ENCODE data around the gene GAK. TPM values are rescaled to one million over a fixed set of nuclear protein-coding genes. Genes with fewer than 3 reads are reported as not detected.

Gene GAK
- total RNA-seq, 1 experiment from 2014 or later, result 57.1 TPM

DNA sequence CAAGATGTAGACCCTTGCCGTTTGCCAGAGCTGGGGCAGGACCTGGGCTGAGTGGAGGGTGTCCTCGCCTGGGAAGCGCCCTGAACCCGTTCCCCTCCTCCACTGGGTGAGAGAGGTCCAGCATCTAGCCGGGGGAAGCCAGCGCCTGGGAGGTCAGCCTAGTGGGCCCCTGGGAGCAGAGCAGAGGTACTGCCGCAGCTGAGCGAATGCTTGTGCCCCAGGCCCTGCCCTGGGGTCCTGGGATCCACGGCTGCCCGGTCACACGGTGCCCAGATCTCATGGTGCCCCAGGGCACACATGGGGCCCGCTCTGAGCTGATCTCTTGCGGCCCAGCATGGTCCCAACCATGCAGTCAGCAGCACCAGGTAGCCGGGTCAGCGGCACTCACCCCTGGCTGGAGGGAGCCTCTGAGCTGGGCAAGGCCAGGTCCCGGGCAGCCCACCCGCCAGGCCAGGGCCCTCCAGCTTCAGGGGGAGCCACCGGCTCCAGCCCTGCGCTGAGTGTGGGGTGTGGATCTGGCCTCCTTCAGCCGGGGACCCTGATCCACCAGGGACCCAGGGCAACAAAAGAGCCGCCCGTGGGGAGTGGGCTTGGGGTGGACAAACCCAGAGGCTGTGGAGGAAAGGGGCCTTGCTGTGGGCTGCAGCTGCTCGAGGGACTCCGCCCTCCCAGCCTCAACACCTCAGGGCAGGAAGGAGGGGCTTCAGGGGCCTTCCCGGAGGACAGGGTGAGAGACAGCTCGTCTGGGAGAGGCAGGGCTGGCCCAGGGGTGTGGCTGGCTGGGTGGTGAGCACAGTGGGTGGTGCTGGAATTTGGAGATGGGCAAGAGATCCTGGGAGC is 102.1 kb downstream of the GAK start:
- no peak overlapping the region for H3K4me3 ChIP-seq
- H3K27me3 ChIP-seq, result peaks cover 2% of the 10 kb centered on the region; the same call in 1 of the 2 replicates
- no peaks in the 10 kb centered on the region for H3K36me3 ChIP-seq
- DNase-seq, result no peak
- no peaks in the 10 kb centered on the region for H3K9me3 ChIP-seq

- no peak for DNase-seq
- Histone ChIP-seq H3K27me3 (peaks cover 8% of the 10 kb centered on the region; the same call in 1 of the 2 replicates), H3K4me3 (no peak overlapping the region), H3K36me3 (no peaks in the 10 kb centered on the region), H3K9me3 (no peaks in the 10 kb centered on the region)
Observed at GRCh38 chr4:829291-829690, 102.8 kb downstream of the GAK start.

DNA sequence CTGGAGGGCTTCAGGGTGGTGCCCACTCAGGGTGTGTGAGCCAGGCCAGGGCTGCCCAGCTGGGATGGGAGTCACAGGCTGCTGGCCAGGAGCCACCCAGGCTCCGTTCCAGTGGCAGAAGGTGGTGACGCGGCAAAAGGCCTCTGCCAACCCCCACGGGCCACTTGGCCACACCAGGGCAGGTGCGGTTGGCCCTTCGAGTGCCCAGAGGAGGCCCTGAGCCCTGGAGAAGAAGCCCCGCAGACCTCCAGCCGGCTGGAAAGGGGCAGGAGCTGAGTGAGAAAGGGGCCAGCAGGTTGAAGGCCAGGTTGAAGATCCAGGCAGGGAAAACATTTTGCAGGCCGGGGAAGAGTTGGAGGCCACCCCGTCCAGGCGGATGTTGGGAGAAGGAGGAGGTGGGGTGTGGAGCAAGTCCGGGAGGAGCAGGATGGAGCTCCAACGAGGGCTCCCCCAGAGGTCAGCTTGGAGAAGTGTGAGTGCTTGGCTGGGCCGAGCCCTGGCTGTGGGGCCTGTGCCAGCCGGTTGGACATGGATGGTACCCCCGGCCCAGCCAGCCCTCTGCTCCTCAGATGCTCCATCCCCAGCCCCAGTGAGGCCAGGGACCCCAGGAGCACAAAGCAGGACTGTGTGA is 103.4 kb downstream of the GAK start:
- Histone ChIP-seq H3K36me3 (no peaks in the 10 kb centered on the region), H3K27me3 (peaks cover 8% of the 10 kb centered on the region; the same call in 1 of the 2 replicates), H3K9me3 (no peaks in the 10 kb centered on the region), H3K4me3 (no peak overlapping the region)
- no peak for DNase-seq

DNA sequence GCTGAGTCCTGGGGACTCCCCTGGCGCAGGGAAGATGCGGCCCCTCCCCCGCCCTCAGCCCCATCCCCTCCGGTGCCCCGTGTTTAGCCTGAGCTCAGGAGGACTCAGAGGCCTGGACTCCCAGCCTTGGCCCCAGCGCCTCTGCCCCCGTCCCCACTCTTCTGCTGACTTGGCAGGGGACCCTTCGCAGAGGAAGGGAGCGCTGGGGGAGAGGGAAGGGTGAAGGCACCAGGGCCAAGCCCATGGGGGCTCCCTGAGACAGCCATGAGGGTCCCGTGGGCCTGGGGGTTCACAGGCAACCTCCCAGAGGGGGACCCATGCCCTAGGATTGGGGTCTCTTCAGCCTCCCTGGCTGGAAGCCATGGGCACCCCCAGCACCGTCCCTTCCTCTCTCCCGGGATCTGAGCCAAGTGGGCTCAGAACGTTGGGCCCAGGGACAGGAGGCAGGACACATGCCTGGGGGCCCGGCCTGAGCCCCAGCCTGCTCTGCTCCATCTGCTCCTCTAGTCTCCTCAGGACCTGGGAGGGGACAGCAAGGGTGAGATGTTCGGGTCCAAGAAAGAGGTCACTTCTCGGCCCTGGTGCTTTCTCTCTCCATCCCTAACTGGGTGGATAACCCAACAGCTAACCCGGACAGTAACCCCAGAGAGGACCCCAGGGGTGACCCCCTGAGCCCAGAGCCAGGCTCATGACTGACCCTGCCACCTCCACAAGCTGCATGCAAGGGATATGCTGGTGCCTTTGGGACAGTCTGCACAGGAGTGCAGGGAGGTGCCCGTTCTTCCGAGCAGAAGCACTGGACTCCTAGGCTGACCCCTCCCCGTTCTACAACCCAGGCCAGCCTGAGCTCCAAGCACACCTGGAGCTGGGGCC is 104.7 kb downstream of the GAK start:
- no peak overlapping the region for H3K4me3 ChIP-seq
- no peaks in the 10 kb centered on the region for H3K36me3 ChIP-seq
- no peak for DNase-seq
- H3K9me3 ChIP-seq, result no peaks in the 10 kb centered on the region
- peaks cover 8% of the 10 kb centered on the region; the same call in 1 of the 2 replicates for H3K27me3 ChIP-seq

- DNase-seq, result no peak
- H3K4me3 ChIP-seq, result no peak overlapping the region
- no peaks in the 10 kb centered on the region for H3K36me3 ChIP-seq
- peaks cover 8% of the 10 kb centered on the region; the same call in 1 of the 2 replicates for H3K27me3 ChIP-seq
- H3K9me3 ChIP-seq, result no peaks in the 10 kb centered on the region
Observed at GRCh38 chr4:826508-827208, 105.5 kb downstream of the GAK start.

GRCh38 chr4:825971-826330 is 106.2 kb downstream of the GAK start, which contains the start of gene CPLX1:
Gene CPLX1 (minus strand): TSS chr4:826129. CDS start chr4:824522, 1,607 bp downstream.
- no peaks in the 10 kb centered on the region for H3K9me3 ChIP-seq
- H3K27me3 ChIP-seq, result peaks cover 8% of the 10 kb centered on the region; the same call in 1 of the 2 replicates
- peak; percentile 22 for DNase-seq
- no peak within 1 kb of the TSS for H3K4me3 ChIP-seq
- H3K36me3 ChIP-seq, result no peaks in the 10 kb centered on the region

DNA sequence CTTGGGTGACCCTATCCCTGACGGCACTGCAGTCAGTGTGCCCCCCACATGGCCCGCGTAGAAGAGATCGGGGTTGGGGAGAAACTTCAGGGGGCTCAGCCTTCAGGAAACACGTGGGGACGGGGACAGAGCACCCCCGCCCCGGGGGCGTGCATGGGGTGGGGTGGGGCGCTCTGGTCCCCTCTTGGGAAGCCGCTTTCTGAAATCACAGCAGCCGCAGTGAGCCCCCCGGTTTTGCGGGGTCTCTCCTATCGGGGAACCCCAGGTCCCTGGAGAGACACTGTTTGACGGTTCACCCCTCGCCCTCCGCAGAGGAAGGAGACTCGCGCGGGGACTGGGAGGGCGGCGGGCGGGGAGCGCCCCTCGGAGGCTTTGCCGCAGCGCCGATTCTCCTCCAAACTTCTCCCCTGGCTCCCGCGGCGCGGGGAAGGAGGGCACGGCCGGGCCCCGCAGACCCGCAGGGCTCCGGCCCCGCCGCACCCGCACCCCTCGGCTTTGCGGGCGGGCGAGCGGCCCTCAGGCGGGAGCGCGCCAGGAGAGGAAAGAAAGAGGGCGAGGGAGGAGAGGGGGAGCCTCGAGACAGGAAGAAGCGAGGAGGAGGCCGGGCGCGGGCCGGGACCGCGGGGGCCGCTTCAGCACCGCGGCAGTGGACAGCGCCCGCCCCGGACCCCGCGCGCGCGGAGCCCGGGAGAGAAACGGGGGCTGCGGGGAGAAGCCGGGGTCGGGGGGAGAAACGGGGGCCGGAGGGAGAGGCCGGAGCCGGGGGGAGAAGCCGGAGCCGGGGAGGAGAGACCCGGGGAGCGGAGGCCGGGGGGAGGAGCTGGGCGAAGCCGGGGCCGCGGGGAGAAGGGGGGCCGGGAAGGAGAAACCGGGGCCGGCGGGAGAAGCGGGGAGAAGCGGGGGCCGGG is 106.8 kb downstream of the GAK start:
- no peak for DNase-seq
- H3K36me3 ChIP-seq, result no peaks in the 10 kb centered on the region
- H3K27me3 ChIP-seq, result peaks cover 8% of the 10 kb centered on the region; the same call in 1 of the 2 replicates
- no peak overlapping the region for H3K4me3 ChIP-seq
- H3K9me3 ChIP-seq, result no peaks in the 10 kb centered on the region

GRCh38 chr4:824461-825062 is 107.6 kb downstream of the GAK start:
- no peak overlapping the region for H3K4me3 ChIP-seq
- no peaks in the 10 kb centered on the region for H3K36me3 ChIP-seq
- no peaks in the 10 kb centered on the region for H3K9me3 ChIP-seq
- peaks cover 8% of the 10 kb centered on the region; the same call in 1 of the 2 replicates for H3K27me3 ChIP-seq
- DNase-seq, result no peak

- H3K4me3 ChIP-seq, result no peak overlapping the region
- peaks cover 8% of the 10 kb centered on the region; the same call in 1 of the 2 replicates for H3K27me3 ChIP-seq
- no peak for DNase-seq
- no peaks in the 10 kb centered on the region for H3K9me3 ChIP-seq
- H3K36me3 ChIP-seq, result no peaks in the 10 kb centered on the region
Observed at GRCh38 chr4:823761-824460, 108.2 kb downstream of the GAK start.

- H3K27me3 ChIP-seq, result peaks cover 8% of the 10 kb centered on the region; the same call in 1 of the 2 replicates
- no peaks in the 10 kb centered on the region for H3K9me3 ChIP-seq
- DNase-seq, result no peak
- no peak overlapping the region for H3K4me3 ChIP-seq
- H3K36me3 ChIP-seq, result no peaks in the 10 kb centered on the region
Observed at GRCh38 chr4:823176-823760, 108.8 kb downstream of the GAK start.

- Histone ChIP-seq H3K9me3 (no peaks in the 10 kb centered on the region), H3K4me3 (no peak overlapping the region), H3K36me3 (no peaks in the 10 kb centered on the region), H3K27me3 (peaks cover 8% of the 10 kb centered on the region; the same call in 1 of the 2 replicates)
- no peak for DNase-seq
Observed at GRCh38 chr4:822361-823175, 109.5 kb downstream of the GAK start.

DNA sequence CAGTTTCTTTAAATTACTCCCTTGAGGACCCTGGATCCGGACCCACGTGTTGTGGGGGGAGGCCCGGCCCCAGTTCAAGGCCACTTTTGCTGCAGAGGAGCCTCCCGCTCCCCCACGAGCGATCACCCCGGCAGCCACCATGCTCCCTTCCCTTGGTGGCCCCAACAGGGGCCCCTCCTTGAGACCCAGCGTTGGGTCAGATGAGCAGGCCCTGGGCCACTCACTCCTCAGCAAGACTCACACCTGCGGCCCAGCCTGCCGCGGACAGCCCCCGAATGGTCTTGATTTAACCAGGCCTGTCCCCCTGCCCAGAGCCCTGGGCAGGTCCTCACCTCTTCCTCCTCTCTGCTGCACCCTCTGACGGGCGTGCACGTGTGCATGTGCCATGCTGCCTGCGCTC is 110.5 kb downstream of the GAK start:
- no peak for DNase-seq
- peaks cover 10% of the 10 kb centered on the region; the same call in 1 of the 2 replicates for H3K27me3 ChIP-seq

GRCh38 chr4:821181-821591 is 110.9 kb downstream of the GAK start:
- Histone ChIP-seq H3K36me3 (no peaks in the 10 kb centered on the region), H3K9me3 (no peaks in the 10 kb centered on the region), H3K27me3 (peaks cover 10% of the 10 kb centered on the region; the same call in 1 of the 2 replicates), H3K4me3 (no peak overlapping the region)
- no peak for DNase-seq

More for the DNA sequence above, 110.5 kb downstream of the GAK start:
- Histone ChIP-seq H3K9me3 (no peaks in the 10 kb centered on the region), H3K4me3 (no peak overlapping the region), H3K36me3 (no peaks in the 10 kb centered on the region)

Data from MG63 (cell line).